ENCODE data around the gene ADAMTS2.

GRCh38 chr5:179235416-179236400, 109.6 kb downstream of the ADAMTS2 start:
- no peak for TF ChIP-seq CTCF (IDR thresholded peaks at IDR 0.05 in 8 of 11, conservative IDR thresholded peaks at IDR 0.05 in 3 of 11)
- no peak for TF ChIP-seq POLR2AphosphoS5 (IDR thresholded peaks at IDR 0.05)
